Common myeloid progenitor, CD34-positive (primary cell): ENCODE data around the gene NFXL1.

ENCODE experiments used
- CTCF ChIA-PET: fragments of 350-600 bp; sonication (Branson Sonifier 250); formaldehyde crosslinking; loops from one replicate; lab custom pipeline; 2021; ENCODE audit warnings: antibody characterized with exemption; lab: Charles Lee
- POLR2A ChIA-PET: fragments of 350-600 bp; sonication (Branson Sonifier 250); formaldehyde crosslinking; loops from one replicate; lab custom pipeline; 2021; ENCODE audit warnings: antibody characterized with exemption; lab: Charles Lee
- DNase-seq, 3 donors: peaks; one replicate each; pipeline versions ENCODE4 v3.0.0 to v3.0.0-alpha.2; 2013
- H3K27ac ChIP-seq, 2 experiments: 1 replicate in 1 of 2; 2 replicates in 1 of 2; pipeline ENCODE4 v1.7.0; 2013; ENCODE audit warnings: inconsistent platforms in 2 of 2, low read length in 2 of 2, mild to moderate bottlenecking in 2 of 2, low read depth in 1 of 2, moderate library complexity in 1 of 2; ENCODE audit not compliant: severe bottlenecking in 2 of 2, insufficient read depth in 1 of 2, poor library complexity in 1 of 2
- H3K27me3 ChIP-seq, 5 experiments: replicated peaks in 2 of 5; 1 replicate in 3 of 5; 2 replicates in 2 of 5; pipeline versions ENCODE4 v1.6.1 to v1.7.0; 2013; ENCODE audit warnings: low read length in 4 of 5, mild to moderate bottlenecking in 2 of 5, moderate library complexity in 2 of 5, inconsistent platforms in 1 of 5; ENCODE audit not compliant: insufficient read depth in 5 of 5, control insufficient read depth in 4 of 5
- H3K36me3 ChIP-seq, 4 experiments: 1 replicate in 2 of 4; 2 replicates in 2 of 4; pipeline versions ENCODE4 v1.6.1 to v1.7.0; 2013; ENCODE audit warnings: low read length in 3 of 4, control low read depth in 1 of 4, mild to moderate bottlenecking in 1 of 4; ENCODE audit not compliant: control insufficient read depth in 4 of 4, insufficient read depth in 4 of 4
- H3K4me1 ChIP-seq, 4 experiments: 1 replicate in 3 of 4; 2 replicates in 1 of 4; pipeline versions ENCODE4 v1.6.1 to v1.7.1; 2013; ENCODE audit warnings: low read length in 3 of 4, mild to moderate bottlenecking in 3 of 4, control low read depth in 1 of 4, inconsistent platforms in 1 of 4, moderate library complexity in 1 of 4; ENCODE audit not compliant: control insufficient read depth in 4 of 4, insufficient read depth in 4 of 4; ENCODE audit errors: control extremely low read depth in 1 of 4
- H3K4me3 ChIP-seq, 7 experiments: 1 replicate in 4 of 7; 2 replicates in 3 of 7; pipeline versions ENCODE4 v1.5.1 to v1.7.0; 2013; ENCODE audit warnings: mild to moderate bottlenecking in 7 of 7, low read length in 6 of 7, moderate library complexity in 6 of 7, inconsistent platforms in 2 of 7, low read depth in 2 of 7, control low read depth in 1 of 7; ENCODE audit not compliant: insufficient read depth in 4 of 7, control insufficient read depth in 1 of 7; ENCODE audit errors: extremely low read depth in 1 of 7
- H3K9me3 ChIP-seq, 5 experiments: 1 replicate in 4 of 5; 2 replicates in 1 of 5; pipeline versions ENCODE4 v1.6.1 to v1.7.1; 2013; ENCODE audit warnings: low read length in 4 of 5, mild to moderate bottlenecking in 2 of 5, inconsistent platforms in 1 of 5, low read depth in 1 of 5, moderate library complexity in 1 of 5; ENCODE audit not compliant: control insufficient read depth in 4 of 5, insufficient read depth in 2 of 5; ENCODE audit errors: control extremely low read depth in 1 of 5
- WGBS: methylation state at CpG from one replicate; pipeline ENCODE4 v1.1.5; 2013; ENCODE audit not compliant: insufficient coverage; 5-methylcytosine and 5-hydroxymethylcytosine counted together

The NFXL1 gene

GRCh38 chr4:47809654-47810203 is 104.7 kb downstream of the NFXL1 start:
- no peaks in the 10 kb centered on the region for H3K4me1 ChIP-seq
- 100% methylated on average over 1 of the region's 3 CpGs for WGBS
- no peaks in the 10 kb centered on the region for H3K27me3 ChIP-seq
- ChIA-PET POLR2A (no interaction called here), CTCF (no interaction called here)
- no peak overlapping the region for H3K27ac ChIP-seq
- no peaks in the 10 kb centered on the region for H3K36me3 ChIP-seq
- no peak overlapping the region for H3K4me3 ChIP-seq
- no peaks in the 10 kb centered on the region for H3K9me3 ChIP-seq
- no peak for DNase-seq

- no peaks in the 10 kb centered on the region for H3K27me3 ChIP-seq
- H3K36me3 ChIP-seq, result no peaks in the 10 kb centered on the region
- H3K27ac ChIP-seq, result no peak overlapping the region
- WGBS, result 100% methylated on average over 3 of the region's 7 CpGs
- DNase-seq, result no peak
- CTCF ChIA-PET, result no interaction called here
- H3K4me3 ChIP-seq, result no peak overlapping the region
- no peaks in the 10 kb centered on the region for H3K9me3 ChIP-seq
- H3K4me1 ChIP-seq, result no peaks in the 10 kb centered on the region
- POLR2A ChIA-PET, result no interaction called here
These were observed 109.8 kb downstream of the NFXL1 start for GRCh38 chr4:47804598-47804997.

GRCh38 chr4:47801481-47802002 is 112.8 kb downstream of the NFXL1 start:
- Histone ChIP-seq H3K9me3 (no peaks in the 10 kb centered on the region), H3K4me3 (no peak overlapping the region), H3K36me3 (no peaks in the 10 kb centered on the region), H3K27ac (no peak overlapping the region), H3K4me1 (no peaks in the 10 kb centered on the region), H3K27me3 (no peaks in the 10 kb centered on the region)
- WGBS, result 100% methylated on average over 1 of the region's 3 CpGs
- ChIA-PET POLR2A (no interaction called here), CTCF (no interaction called here)
- DNase-seq, result no peak

- H3K27me3 ChIP-seq, result no peaks in the 10 kb centered on the region
- ChIA-PET CTCF (no interaction called here), POLR2A (interaction anchor here (0.6 kb wide), 1 partner anchor 1462 kb away, joined by 3 read pairs; no protein-coding TSS in a partner anchor)
- no peak overlapping the region for H3K27ac ChIP-seq
- H3K9me3 ChIP-seq, result no peaks in the 10 kb centered on the region
- WGBS, result 100% methylated on average over 3 of the region's 3 CpGs
- no peaks in the 10 kb centered on the region for H3K4me1 ChIP-seq
- H3K4me3 ChIP-seq, result no peak overlapping the region
- DNase-seq, result no peak
- no peaks in the 10 kb centered on the region for H3K36me3 ChIP-seq
These were observed 116.2 kb downstream of the NFXL1 start for GRCh38 chr4:47798165-47798564.
